Esophagus squamous epithelium (tissue), 4 donors: ENCODE results near the gene NUP188.
A peak's percentile ranks its signal among the peaks of the same experiment; 100 is the strongest.

Experiments used
- POLR2A ChIP-seq, 4 donors: fragments of 450-650 bp; IDR thresholded peaks; one replicate each; pipeline ENCODE4 v1.6.1; 2017; ENCODE audit warnings: antibody characterized with exemption in 4 of 4, mild to moderate bottlenecking in 4 of 4, moderate library complexity in 3 of 4
- TF ChIP-seq, protein P1 (sequence below), 6 experiments: fragments of 450-650 bp in 4 of 6; fragments of 200-600 bp in 2 of 6; sonication (generic) in 2 of 6; IDR thresholded peaks; one replicate each; pipeline ENCODE4 v1.5.1; 2016 to 2019; ENCODE audit warnings: antibody characterized with exemption in 6 of 6, mild to moderate bottlenecking in 4 of 6, moderate library complexity in 4 of 6

DNA sequence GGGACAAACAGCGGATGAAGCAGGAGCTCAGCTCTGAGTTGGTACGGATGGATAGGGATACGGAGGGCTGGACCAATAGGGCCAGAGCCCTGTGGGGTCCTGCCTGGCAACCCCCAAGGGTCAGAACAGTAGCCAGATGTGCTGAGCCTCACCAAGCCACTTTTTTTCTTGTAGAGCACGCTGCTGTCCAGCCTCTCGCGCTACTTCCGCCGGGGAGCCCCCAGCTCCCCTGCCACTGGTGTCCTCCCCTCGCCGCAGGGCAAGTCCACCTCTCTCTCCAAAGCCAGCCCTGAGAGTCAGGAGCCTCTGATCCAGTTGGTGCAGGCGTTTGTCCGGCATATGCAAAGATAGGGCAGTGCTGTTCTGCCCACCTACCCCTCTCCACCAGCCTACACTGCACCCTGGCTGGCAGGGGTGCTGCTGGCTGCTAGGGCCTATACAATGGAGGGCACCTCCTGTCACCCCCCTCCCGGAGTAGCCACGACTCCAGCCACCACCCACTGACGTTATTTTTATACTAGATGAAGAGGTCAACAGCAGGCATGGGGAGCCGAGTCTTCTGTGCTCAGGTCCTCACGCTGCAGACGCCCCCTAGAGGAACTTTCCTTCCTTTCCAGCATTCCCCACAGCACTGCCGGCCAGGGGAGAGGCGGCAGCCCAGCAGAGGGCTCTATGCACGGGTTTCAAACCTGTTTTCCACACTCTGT is 59.0 kb downstream of the NUP188 start:
- TF ChIP-seq, protein P1, sequence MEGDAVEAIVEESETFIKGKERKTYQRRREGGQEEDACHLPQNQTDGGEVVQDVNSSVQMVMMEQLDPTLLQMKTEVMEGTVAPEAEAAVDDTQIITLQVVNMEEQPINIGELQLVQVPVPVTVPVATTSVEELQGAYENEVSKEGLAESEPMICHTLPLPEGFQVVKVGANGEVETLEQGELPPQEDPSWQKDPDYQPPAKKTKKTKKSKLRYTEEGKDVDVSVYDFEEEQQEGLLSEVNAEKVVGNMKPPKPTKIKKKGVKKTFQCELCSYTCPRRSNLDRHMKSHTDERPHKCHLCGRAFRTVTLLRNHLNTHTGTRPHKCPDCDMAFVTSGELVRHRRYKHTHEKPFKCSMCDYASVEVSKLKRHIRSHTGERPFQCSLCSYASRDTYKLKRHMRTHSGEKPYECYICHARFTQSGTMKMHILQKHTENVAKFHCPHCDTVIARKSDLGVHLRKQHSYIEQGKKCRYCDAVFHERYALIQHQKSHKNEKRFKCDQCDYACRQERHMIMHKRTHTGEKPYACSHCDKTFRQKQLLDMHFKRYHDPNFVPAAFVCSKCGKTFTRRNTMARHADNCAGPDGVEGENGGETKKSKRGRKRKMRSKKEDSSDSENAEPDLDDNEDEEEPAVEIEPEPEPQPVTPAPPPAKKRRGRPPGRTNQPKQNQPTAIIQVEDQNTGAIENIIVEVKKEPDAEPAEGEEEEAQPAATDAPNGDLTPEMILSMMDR (IDR thresholded peaks at IDR 0.05): peak; percentile 39 to 75 (median 71)
- no peak for TF ChIP-seq POLR2A (IDR thresholded peaks at IDR 0.05)
